Fibroblast of the aortic adventitia (primary cell): Measurements from ENCODE around the gene PLBD1. TPM values are rescaled to one million over a fixed set of nuclear protein-coding genes. Genes with fewer than 3 reads are reported as not detected.

Source experiments
- DNase-seq: peaks from one replicate; pipeline ENCODE4 v3.0.0-alpha.2; 2010; ENCODE audit warnings: low read depth
- H3K4me3 ChIP-seq: 2 replicates; pipeline ENCODE4 v1.5.1; 2011; ENCODE audit warnings: low read depth, mild to moderate bottlenecking, control low read depth, low read length, moderate library complexity
- CTCF ChIP-seq: IDR thresholded peaks from 2 replicates; pipeline ENCODE4 v1.5.1; 2011; ENCODE audit warnings: mild to moderate bottlenecking, low read length, control low read depth, inconsistent platforms; ENCODE audit not compliant: insufficient read depth
- total RNA-seq: library from RNA; depleted of rRNA; stranded (reverse); fragments of >200 nt; gene quantifications from 2 replicates; pipeline ENCODE4 v1.2.3, GENCODE V29; 2012; ENCODE audit warnings: low replicate concordance

Gene PLBD1
- total RNA-seq, 1 donor, result 2.4 TPM

- no peak overlapping the region for H3K4me3 ChIP-seq
- TF ChIP-seq CTCF, result no peak
- no peak for DNase-seq
Observed at GRCh38 chr12:14482361-14482760, 85.3 kb downstream of the PLBD1 start.

GRCh38 chr12:14481201-14481600 lies 86.5 kb downstream of the PLBD1 start:
- TF ChIP-seq CTCF, result no peak
- DNase-seq, result no peak
- no peak overlapping the region for H3K4me3 ChIP-seq

- DNase-seq, result no peak
- TF ChIP-seq CTCF, result no peak
- H3K4me3 ChIP-seq, result no peak overlapping the region
Observed at GRCh38 chr12:14479004-14479403, 88.7 kb downstream of the PLBD1 start.

- H3K4me3 ChIP-seq, result no peak overlapping the region
- peak; percentile 46 for DNase-seq
- TF ChIP-seq CTCF, result no peak
Observed at GRCh38 chr12:14473707-14474287, 93.9 kb downstream of the PLBD1 start.

GRCh38 chr12:14471497-14471896 lies 96.2 kb downstream of the PLBD1 start:
- DNase-seq, result no peak
- H3K4me3 ChIP-seq, result no peak overlapping the region
- TF ChIP-seq CTCF, result no peak

- TF ChIP-seq CTCF, result no peak
- H3K4me3 ChIP-seq, result no peak overlapping the region
- DNase-seq, result no peak
Observed at GRCh38 chr12:14460212-14460841, 107.4 kb downstream of the PLBD1 start.
